ELR (cell line): ENCODE results near the gene PECR.
"Not testable (repeated sequence)": the region's sequence is repeated elsewhere in the genome, so short reads cannot be mapped to it uniquely, and the experiment has no call there.

ENCODE experiments used
- DNase-seq: peaks from one replicate; pipeline ENCODE4 v3.0.0-alpha.2; 2015; ENCODE audit warnings: low read depth

Gene PECR

GRCh38 chr2:216002101-216002678 lies 79.4 kb downstream of the PECR start:
- no peak for DNase-seq

GRCh38 chr2:216001216-216002100 lies 80.2 kb downstream of the PECR start:
- no peak for DNase-seq

GRCh38 chr2:215998636-215999035 lies 83.0 kb downstream of the PECR start:
- DNase-seq = no peak

GRCh38 chr2:215997219-215997618 lies 84.4 kb downstream of the PECR start:
- DNase-seq = no peak

GRCh38 chr2:215994911-215995310 lies 86.7 kb downstream of the PECR start:
- no peak for DNase-seq

- not testable (repeated sequence) for DNase-seq
Measured at GRCh38 chr2:215988556-215989207, 92.9 kb downstream of the PECR start.
